GM19467 (cell line): ENCODE results near the gene SLC7A1.

Experiments used
- ATAC-seq: cut with Tn5 transposase; IDR thresholded peaks from one replicate; pipeline ENCODE4 v1.9.1; 2021; ENCODE audit warnings: mild to moderate bottlenecking, moderate library complexity; ENCODE audit not compliant: unreplicated experiment

The SLC7A1 gene

GRCh38 chr13:29513002-29513980 is 82.2 kb downstream of the SLC7A1 start:
- no peak for ATAC-seq

- no peak for ATAC-seq
Measured at GRCh38 chr13:29511980-29512379, 83.5 kb downstream of the SLC7A1 start.

GRCh38 chr13:29511106-29511796 is 84.2 kb downstream of the SLC7A1 start:
- no peak for ATAC-seq

GRCh38 chr13:29510651-29511084 is 84.8 kb downstream of the SLC7A1 start:
- ATAC-seq: no peak

- no peak for ATAC-seq
Measured at GRCh38 chr13:29509999-29510589, 85.4 kb downstream of the SLC7A1 start.

GRCh38 chr13:29508876-29509252 is 86.6 kb downstream of the SLC7A1 start:
- ATAC-seq: no peak

- ATAC-seq: peak; percentile 65
Measured at GRCh38 chr13:29508130-29508875, 87.2 kb downstream of the SLC7A1 start.

GRCh38 chr13:29507356-29507755 is 88.1 kb downstream of the SLC7A1 start:
- no peak for ATAC-seq

GRCh38 chr13:29505950-29506349 is 89.5 kb downstream of the SLC7A1 start:
- ATAC-seq: no peak

- ATAC-seq: no peak
Measured at GRCh38 chr13:29505511-29505910, 90.0 kb downstream of the SLC7A1 start.

- ATAC-seq: no peak
Measured at GRCh38 chr13:29504691-29505090, 90.8 kb downstream of the SLC7A1 start.

GRCh38 chr13:29503041-29503837 is 92.2 kb downstream of the SLC7A1 start:
- no peak for ATAC-seq

GRCh38 chr13:29502391-29503008 is 93.0 kb downstream of the SLC7A1 start:
- ATAC-seq: no peak

- ATAC-seq: no peak
Measured at GRCh38 chr13:29501674-29502073, 93.8 kb downstream of the SLC7A1 start.

GRCh38 chr13:29500386-29500785 is 95.1 kb downstream of the SLC7A1 start:
- no peak for ATAC-seq

- no peak for ATAC-seq
Measured at GRCh38 chr13:29499506-29500165, 95.9 kb downstream of the SLC7A1 start.

- no peak for ATAC-seq
Measured at GRCh38 chr13:29498426-29499040, 97.0 kb downstream of the SLC7A1 start.

GRCh38 chr13:29497137-29497654 is 98.3 kb downstream of the SLC7A1 start:
- ATAC-seq: no peak
